HL-60 (cell line): ENCODE results near the gene ERC2.

Source experiments
- DNase-seq, 2 experiments: peaks; one replicate each; pipeline ENCODE4 v3.0.0-alpha.2; 2010 to 2020; ENCODE audit warnings: low read depth in 1 of 2, low spot score in 1 of 2
- H3K27ac ChIP-seq: fragments of 250-450 bp; sonication (Bioruptor Pico); replicated peaks from 2 replicates; pipeline ENCODE4 v1.5.1; 2020; ENCODE audit warnings: mild to moderate bottlenecking, moderate library complexity
- H3K27me3 ChIP-seq: fragments of 250-450 bp; sonication (Bioruptor Pico); 2 replicates; pipeline ENCODE4 v1.5.1; 2021; ENCODE audit warnings: mild to moderate bottlenecking, moderate library complexity; ENCODE audit not compliant: insufficient read depth, poor library complexity, severe bottlenecking
- H3K4me3 ChIP-seq: replicated peaks from 2 replicates; pipeline ENCODE4 v1.5.1; 2011; ENCODE audit warnings: mild to moderate bottlenecking, control low read depth, low read length; ENCODE audit not compliant: insufficient read depth
- GABPA ChIP-seq: IDR thresholded peaks from 2 replicates; pipeline ENCODE4 v1.6.1; 2012; ENCODE audit warnings: low read depth
- POLR2AphosphoS5 ChIP-seq: IDR thresholded peaks from 2 replicates; pipeline ENCODE4 v1.6.1; 2012; ENCODE audit warnings: low read depth
- SPI1 ChIP-seq: IDR thresholded peaks from 2 replicates; pipeline ENCODE4 v1.6.1; 2012; ENCODE audit warnings: low read depth, mild to moderate bottlenecking, borderline replicate concordance
- TF ChIP-seq, protein P1 (sequence below): IDR thresholded peaks from one replicate; pipeline ENCODE4 v1.5.1; 2011; ENCODE audit warnings: low read length, control low read depth, inconsistent platforms; ENCODE audit not compliant: insufficient read depth
- TF ChIP-seq, protein P2 (sequence below): IDR thresholded peaks from 2 replicates; pipeline ENCODE4 v1.6.1; 2012; ENCODE audit warnings: low read depth; ENCODE audit not compliant: insufficient replicate concordance

ERC2 gene

DNA sequence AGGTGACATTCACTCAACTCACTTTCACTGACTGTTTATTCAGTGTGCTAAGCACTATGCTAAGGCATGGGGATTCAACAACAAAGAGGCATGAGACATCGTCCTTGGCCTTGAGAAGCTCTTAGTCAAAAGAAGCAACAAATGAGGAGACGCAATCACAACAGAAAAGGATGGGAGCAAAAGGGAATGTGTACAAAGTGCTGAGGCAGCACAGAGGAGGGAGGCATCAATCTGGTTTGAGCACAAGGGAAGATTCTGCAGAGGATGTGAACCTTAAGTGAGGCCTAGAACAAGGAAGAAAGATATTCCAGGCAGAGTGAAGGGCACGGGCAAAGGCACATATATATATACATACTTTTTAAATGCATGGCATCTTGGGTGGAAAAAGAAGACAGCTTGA lies 151.3 kb downstream of the ERC2 start:
- no peak for TF ChIP-seq POLR2AphosphoS5
- TF ChIP-seq SPI1, result no peak
- TF ChIP-seq, protein P1, sequence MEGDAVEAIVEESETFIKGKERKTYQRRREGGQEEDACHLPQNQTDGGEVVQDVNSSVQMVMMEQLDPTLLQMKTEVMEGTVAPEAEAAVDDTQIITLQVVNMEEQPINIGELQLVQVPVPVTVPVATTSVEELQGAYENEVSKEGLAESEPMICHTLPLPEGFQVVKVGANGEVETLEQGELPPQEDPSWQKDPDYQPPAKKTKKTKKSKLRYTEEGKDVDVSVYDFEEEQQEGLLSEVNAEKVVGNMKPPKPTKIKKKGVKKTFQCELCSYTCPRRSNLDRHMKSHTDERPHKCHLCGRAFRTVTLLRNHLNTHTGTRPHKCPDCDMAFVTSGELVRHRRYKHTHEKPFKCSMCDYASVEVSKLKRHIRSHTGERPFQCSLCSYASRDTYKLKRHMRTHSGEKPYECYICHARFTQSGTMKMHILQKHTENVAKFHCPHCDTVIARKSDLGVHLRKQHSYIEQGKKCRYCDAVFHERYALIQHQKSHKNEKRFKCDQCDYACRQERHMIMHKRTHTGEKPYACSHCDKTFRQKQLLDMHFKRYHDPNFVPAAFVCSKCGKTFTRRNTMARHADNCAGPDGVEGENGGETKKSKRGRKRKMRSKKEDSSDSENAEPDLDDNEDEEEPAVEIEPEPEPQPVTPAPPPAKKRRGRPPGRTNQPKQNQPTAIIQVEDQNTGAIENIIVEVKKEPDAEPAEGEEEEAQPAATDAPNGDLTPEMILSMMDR, result no peak
- TF ChIP-seq, protein P2, sequence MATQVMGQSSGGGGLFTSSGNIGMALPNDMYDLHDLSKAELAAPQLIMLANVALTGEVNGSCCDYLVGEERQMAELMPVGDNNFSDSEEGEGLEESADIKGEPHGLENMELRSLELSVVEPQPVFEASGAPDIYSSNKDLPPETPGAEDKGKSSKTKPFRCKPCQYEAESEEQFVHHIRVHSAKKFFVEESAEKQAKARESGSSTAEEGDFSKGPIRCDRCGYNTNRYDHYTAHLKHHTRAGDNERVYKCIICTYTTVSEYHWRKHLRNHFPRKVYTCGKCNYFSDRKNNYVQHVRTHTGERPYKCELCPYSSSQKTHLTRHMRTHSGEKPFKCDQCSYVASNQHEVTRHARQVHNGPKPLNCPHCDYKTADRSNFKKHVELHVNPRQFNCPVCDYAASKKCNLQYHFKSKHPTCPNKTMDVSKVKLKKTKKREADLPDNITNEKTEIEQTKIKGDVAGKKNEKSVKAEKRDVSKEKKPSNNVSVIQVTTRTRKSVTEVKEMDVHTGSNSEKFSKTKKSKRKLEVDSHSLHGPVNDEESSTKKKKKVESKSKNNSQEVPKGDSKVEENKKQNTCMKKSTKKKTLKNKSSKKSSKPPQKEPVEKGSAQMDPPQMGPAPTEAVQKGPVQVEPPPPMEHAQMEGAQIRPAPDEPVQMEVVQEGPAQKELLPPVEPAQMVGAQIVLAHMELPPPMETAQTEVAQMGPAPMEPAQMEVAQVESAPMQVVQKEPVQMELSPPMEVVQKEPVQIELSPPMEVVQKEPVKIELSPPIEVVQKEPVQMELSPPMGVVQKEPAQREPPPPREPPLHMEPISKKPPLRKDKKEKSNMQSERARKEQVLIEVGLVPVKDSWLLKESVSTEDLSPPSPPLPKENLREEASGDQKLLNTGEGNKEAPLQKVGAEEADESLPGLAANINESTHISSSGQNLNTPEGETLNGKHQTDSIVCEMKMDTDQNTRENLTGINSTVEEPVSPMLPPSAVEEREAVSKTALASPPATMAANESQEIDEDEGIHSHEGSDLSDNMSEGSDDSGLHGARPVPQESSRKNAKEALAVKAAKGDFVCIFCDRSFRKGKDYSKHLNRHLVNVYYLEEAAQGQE, result no peak
- no peak for TF ChIP-seq GABPA
- H3K27me3 ChIP-seq, result no peaks in the 10 kb centered on the region
- H3K4me3 ChIP-seq, result no peak overlapping the region
- no peak for DNase-seq
- no peak overlapping the region for H3K27ac ChIP-seq

GRCh38 chr3:56314842-56315241 lies 153.4 kb downstream of the ERC2 start:
- TF ChIP-seq, protein P2, result no peak
- TF ChIP-seq SPI1 (no peak), GABPA (no peak), POLR2AphosphoS5 (no peak)
- TF ChIP-seq, protein P1, result no peak
- DNase-seq, result no peak
- no peak overlapping the region for H3K4me3 ChIP-seq
- no peak overlapping the region for H3K27ac ChIP-seq
- H3K27me3 ChIP-seq, result no peaks in the 10 kb centered on the region

- TF ChIP-seq SPI1 (no peak), GABPA (no peak), POLR2AphosphoS5 (no peak)
- TF ChIP-seq, protein P1, result no peak
- TF ChIP-seq, protein P2, result no peak
- Histone ChIP-seq H3K27ac (no peak overlapping the region), H3K4me3 (no peak overlapping the region), H3K27me3 (no peaks in the 10 kb centered on the region)
- DNase-seq, result no peak
These were observed 158.8 kb downstream of the ERC2 start for GRCh38 chr3:56309465-56309864.
